T-helper 2 cell treated with Interferon-gamma antibody and Interleukin-4, amounts not matched to agents 5 μg/mL and 100 μg/mL, for 36 hours (primary cell): ENCODE measurements around the gene AIRE.
"Not testable (repeated sequence)": the region's sequence is repeated elsewhere in the genome, so short reads cannot be mapped to it uniquely, and the experiment has no call there.

Source experiments
- DNase-seq: peaks from one replicate; pipeline ENCODE4 v3.0.0; 2021; ENCODE audit warnings: low spot score
- H3K27ac Mint-ChIP-seq: one replicate; pipeline ENCODE4 v1.8.0; 2021; ENCODE audit warnings: mild to moderate bottlenecking, mixed read lengths
- H3K27me3 Mint-ChIP-seq: one replicate; pipeline ENCODE4 v1.8.0; 2021; ENCODE audit warnings: low read depth, mixed read lengths
- H3K36me3 Mint-ChIP-seq: one replicate; pipeline ENCODE4 v1.8.0; 2021; ENCODE audit warnings: low read depth, mixed read lengths
- H3K4me1 Mint-ChIP-seq: one replicate; pipeline ENCODE4 v1.8.0; 2021; ENCODE audit warnings: low read depth, mixed read lengths
- H3K4me3 Mint-ChIP-seq: one replicate; pipeline ENCODE4 v1.8.0; 2022; ENCODE audit warnings: mild to moderate bottlenecking, moderate library complexity, mixed read lengths
- H3K9me3 Mint-ChIP-seq: one replicate; pipeline ENCODE4 v1.8.0; 2021; ENCODE audit warnings: mixed read lengths

Gene AIRE

GRCh38 chr21:44279354-44280260, 6.1 kb upstream of the AIRE start:
- H3K27me3 Mint-ChIP-seq, result peaks cover 9% of the 10 kb centered on the region
- no peaks in the 10 kb centered on the region for H3K36me3 Mint-ChIP-seq
- no peak for DNase-seq
- no peaks in the 10 kb centered on the region for H3K4me1 Mint-ChIP-seq
- no peak overlapping the region for H3K4me3 Mint-ChIP-seq
- H3K27ac Mint-ChIP-seq, result no peak overlapping the region
- no peaks in the 10 kb centered on the region for H3K9me3 Mint-ChIP-seq

GRCh38 chr21:44281801-44282200, 3.9 kb upstream of the AIRE start:
- no peaks in the 10 kb centered on the region for H3K4me1 Mint-ChIP-seq
- H3K4me3 Mint-ChIP-seq, result no peak overlapping the region
- H3K9me3 Mint-ChIP-seq, result no peaks in the 10 kb centered on the region
- H3K27me3 Mint-ChIP-seq, result no peaks in the 10 kb centered on the region
- no peak for DNase-seq
- H3K27ac Mint-ChIP-seq, result no peak overlapping the region
- no peaks in the 10 kb centered on the region for H3K36me3 Mint-ChIP-seq

GRCh38 chr21:44282370-44282769, 3.3 kb upstream of the AIRE start:
- no peak for DNase-seq
- H3K4me1 Mint-ChIP-seq, result no peaks in the 10 kb centered on the region
- no peaks in the 10 kb centered on the region for H3K9me3 Mint-ChIP-seq
- H3K27me3 Mint-ChIP-seq, result no peaks in the 10 kb centered on the region
- no peaks in the 10 kb centered on the region for H3K36me3 Mint-ChIP-seq
- H3K27ac Mint-ChIP-seq, result no peak overlapping the region
- H3K4me3 Mint-ChIP-seq, result no peak overlapping the region

GRCh38 chr21:44283211-44283785, 2.4 kb upstream of the AIRE start:
- not testable (repeated sequence) for H3K9me3 Mint-ChIP-seq, H3K36me3 Mint-ChIP-seq, H3K4me3 Mint-ChIP-seq, DNase-seq, H3K27ac Mint-ChIP-seq, H3K4me1 Mint-ChIP-seq, H3K27me3 Mint-ChIP-seq

- DNase-seq, result no peak
- Mint-ChIP-seq H3K9me3 (no peaks in the 10 kb centered on the region), H3K27ac (no peak overlapping the region), H3K27me3 (no peaks in the 10 kb centered on the region), H3K4me3 (no peak overlapping the region), H3K4me1 (peaks cover 3% of the 10 kb centered on the region), H3K36me3 (no peaks in the 10 kb centered on the region)
Observed at GRCh38 chr21:44283948-44284347, 1.7 kb upstream of the AIRE start.

- H3K36me3 Mint-ChIP-seq, result no peaks in the 10 kb centered on the region
- no peak for DNase-seq
- no peak overlapping the region for H3K27ac Mint-ChIP-seq
- peaks cover 5% of the 10 kb centered on the region for H3K4me1 Mint-ChIP-seq
- no peak overlapping the region for H3K4me3 Mint-ChIP-seq
- no peaks in the 10 kb centered on the region for H3K9me3 Mint-ChIP-seq
- H3K27me3 Mint-ChIP-seq, result no peaks in the 10 kb centered on the region
Observed at GRCh38 chr21:44286086-44286715, 525 bp downstream of the AIRE start.

GRCh38 chr21:44286716-44287632, 1.3 kb downstream of the AIRE start:
- H3K27me3 Mint-ChIP-seq, result no peaks in the 10 kb centered on the region
- H3K9me3 Mint-ChIP-seq, result no peaks in the 10 kb centered on the region
- no peak overlapping the region for H3K4me3 Mint-ChIP-seq
- H3K36me3 Mint-ChIP-seq, result no peaks in the 10 kb centered on the region
- no peak overlapping the region for H3K27ac Mint-ChIP-seq
- DNase-seq, result no peak
- peaks cover 5% of the 10 kb centered on the region for H3K4me1 Mint-ChIP-seq

GRCh38 chr21:44288251-44289110, 2.8 kb downstream of the AIRE start:
- no peaks in the 10 kb centered on the region for H3K27me3 Mint-ChIP-seq
- peaks cover 6% of the 10 kb centered on the region for H3K4me1 Mint-ChIP-seq
- DNase-seq, result no peak
- H3K36me3 Mint-ChIP-seq, result no peaks in the 10 kb centered on the region
- H3K27ac Mint-ChIP-seq, result no peak overlapping the region
- no peak overlapping the region for H3K4me3 Mint-ChIP-seq
- H3K9me3 Mint-ChIP-seq, result no peaks in the 10 kb centered on the region

GRCh38 chr21:44289381-44290010, 3.8 kb downstream of the AIRE start:
- Mint-ChIP-seq H3K27ac (no peak overlapping the region), H3K4me1 (peaks cover 6% of the 10 kb centered on the region), H3K36me3 (no peaks in the 10 kb centered on the region), H3K27me3 (no peaks in the 10 kb centered on the region), H3K9me3 (no peaks in the 10 kb centered on the region), H3K4me3 (no peak overlapping the region)
- DNase-seq, result no peak

- Mint-ChIP-seq H3K9me3 (no peaks in the 10 kb centered on the region), H3K27ac (no peak overlapping the region)
Observed at GRCh38 chr21:44290327-44291077, 4.8 kb downstream of the AIRE start.

GRCh38 chr21:44291078-44291935, 5.6 kb downstream of the AIRE start:
- peaks cover 10% of the 10 kb centered on the region for H3K4me1 Mint-ChIP-seq
- no peak overlapping the region for H3K27ac Mint-ChIP-seq
- no peaks in the 10 kb centered on the region for H3K36me3 Mint-ChIP-seq
- no peaks in the 10 kb centered on the region for H3K9me3 Mint-ChIP-seq
- peak overlapping the region; percentile 32 for H3K4me3 Mint-ChIP-seq
- no peaks in the 10 kb centered on the region for H3K27me3 Mint-ChIP-seq
- DNase-seq, result no peak

More at GRCh38 chr21:44290327-44291077, 4.8 kb downstream of the AIRE start:
- no peak for DNase-seq
- no peaks in the 10 kb centered on the region for H3K36me3 Mint-ChIP-seq
- no peaks in the 10 kb centered on the region for H3K27me3 Mint-ChIP-seq
- no peak overlapping the region for H3K4me3 Mint-ChIP-seq
- H3K4me1 Mint-ChIP-seq, result peaks cover 10% of the 10 kb centered on the region
